Heart right ventricle (tissue), 16 donors: Measurements from ENCODE around the gene OVCH1. TPM values are rescaled to one million over a fixed set of nuclear protein-coding genes. Genes with fewer than 3 reads are reported as not detected.

Source experiments
- ATAC-seq, 8 donors: fragments of 200-7000 bp; cut with Tn5 transposase; one replicate each; pipeline ENCODE4 v1.9.1; 2020; ENCODE audit warnings: mild to moderate bottlenecking in 8 of 8, moderate library complexity in 8 of 8, moderate number of reproducible peaks in 1 of 8
- DNase-seq, 2 donors: peaks; one replicate each; pipeline ENCODE4 v3.0.0-alpha.2; 2020
- H3K27ac ChIP-seq, 10 donors: fragments of 200-600 bp; sonication (generic) in 2 of 10; one replicate each; pipeline versions ENCODE4 v1.5.0 to v1.8.0; 2020 to 2022; ENCODE audit warnings: mild to moderate bottlenecking in 3 of 10
- H3K27me3 ChIP-seq, 7 donors: fragments of 200-600 bp; one replicate each; pipeline ENCODE4 v1.8.0; 2021 to 2022; ENCODE audit warnings: mild to moderate bottlenecking in 2 of 7
- H3K36me3 ChIP-seq, 9 donors: fragments of 200-600 bp; sonication (generic) in 1 of 9; one replicate each; pipeline versions ENCODE4 v1.5.0 to v1.8.0; 2020 to 2022; ENCODE audit warnings: mild to moderate bottlenecking in 2 of 9
- H3K4me1 ChIP-seq, 9 donors: fragments of 200-600 bp; sonication (generic) in 1 of 9; one replicate each; pipeline versions ENCODE4 v1.5.0 to v1.8.0; 2020 to 2022; ENCODE audit warnings: mild to moderate bottlenecking in 4 of 9
- H3K4me3 ChIP-seq, 10 donors: fragments of 200-600 bp; sonication (generic) in 2 of 10; one replicate each; pipeline versions ENCODE4 v1.5.0 to v1.8.0; 2020 to 2022; ENCODE audit warnings: mild to moderate bottlenecking in 7 of 10, moderate library complexity in 2 of 10
- H3K9me3 ChIP-seq, 11 donors: fragments of 200-600 bp in 10 of 11; sonication (generic) in 2 of 11; one replicate each; pipeline versions ENCODE4 v1.5.0 to v1.8.0; 2013 to 2022; ENCODE audit warnings: mild to moderate bottlenecking in 2 of 11, control low read depth in 1 of 11, moderate library complexity in 1 of 11
- whole genome bisulfite sequencing, 2 donors: extraction: QIAGEN DNeasy Blood & Tissue Kit; methylation state at CpG; one replicate each; pipeline ENCODE4 v1.1.7; 2013; ENCODE audit warnings: inconsistent platforms in 1 of 2; 5-methylcytosine and 5-hydroxymethylcytosine counted together
- intact Hi-C, 10 donors: fragments of 100-400 bp; cut with DNase I; formaldehyde crosslinking; loops; one replicate each; pipeline versions ENCODE4 v1.11.1 to v1.14.2; 2022
- polyA plus RNA-seq, 2 donors: library from polyadenylated mRNA; stranded (reverse); fragments of 200-250 nt; gene quantifications; one replicate each; pipeline ENCODE4 v1.2.3, GENCODE V29; 2013
- total RNA-seq, 10 donors: library from RNA; stranded (reverse); fragmentation: NEBNext Ultra II Directional in 3 of 10; extraction: Animal tissue kit (Norgen Biotek cat#: 25700) in 3 of 10; gene quantifications; one replicate each; pipeline versions ENCODE4 v1.2.1 to v1.2.4, GENCODE V29; 2021 to 2023
- TF ChIP-seq, protein P1 (sequence below), 9 donors: fragments of 200-600 bp; sonication (generic) in 2 of 9; IDR thresholded peaks; one replicate each; pipeline versions ENCODE4 v1.5.0 to v1.8.0; 2021 to 2022; ENCODE audit warnings: antibody characterized with exemption in 9 of 9, mild to moderate bottlenecking in 5 of 9, moderate library complexity in 1 of 9
- donor health status: Arrhythmogenic right ventricular cardiomyopathy.
- donor health status: ischemic (EF 13 %, LVEDD 7.1; RV severe dilation, severe dysfunction).
- donor health status: healthy with polysubstance abuse.
- donor health status: DM: no; HTN: yes; CAD: no.
- donor health status: DM: no; HTN: no; CAD: no.
- donor health status: ischemic (EF 25% LVEDD 6.9; RV normal size, moderate dysfunction).
- donor health status: ischemic (EF 25% LVEDD 5.7; RV mildly dilated, moderate dysfunction).
- donor health status: healthy.
- donor health status: DM: yes; HTN: yes; CAD: no.
- donor health status: Ischemic cardiomyopathy.
- donor health status: ischemic (EF 35%, LVEDD 5.7; RV mildly dilated, moderate dysfunction).
- donor health status: nonischemic (EF 11% LVEDD 7.7; RV severe dilation, severe dysfunction).
- donor health status: DM: yes; HTN: yes; CAD: no.
- donor health status: PGD.
- donor health status: ischemic (EF 29% LVEDD 5.4; RV normal size, mild dysfunction).
- donor health status: nonischemic (EF 23%, LVEDD 6.1; RV moderate dilation, normal function).

OVCH1 gene
- total and polyA plus RNA-seq, 12 donors: 0.07 to 0.44 (median 0.21) TPM; not detected in 6

DNA sequence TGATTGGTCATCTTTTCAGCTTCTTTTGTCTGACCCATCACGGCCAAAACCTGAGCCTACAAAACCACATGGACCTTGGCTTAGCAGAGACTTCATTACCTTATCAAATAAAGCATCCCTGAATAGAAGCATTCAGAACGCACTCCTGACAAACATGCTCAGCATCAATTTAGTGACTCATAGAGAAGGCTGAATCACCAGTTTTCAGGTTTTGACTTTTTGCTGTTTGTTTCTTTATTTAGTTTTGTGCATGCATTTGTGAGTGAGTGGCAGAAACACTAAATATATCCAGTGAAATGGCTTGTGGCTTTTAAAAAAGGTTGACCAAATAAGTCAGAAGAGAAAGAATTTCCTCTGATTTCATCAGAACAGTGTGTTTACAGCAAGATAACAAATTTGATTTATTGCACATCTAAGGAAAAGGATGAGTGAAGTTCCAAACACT lies 19.0 kb upstream of the OVCH1 start:
- DNase-seq (no peak), ATAC-seq (no peak)
- Histone ChIP-seq H3K36me3 (peaks cover 0 to 88% (median 18%) of the 10 kb centered on the region in 9 donors), H3K4me1 (peaks cover 0 to 7% (median 0%) of the 10 kb centered on the region in 9 donors), H3K9me3 (no peaks in the 10 kb centered on the region), H3K27ac (no peak overlapping the region), H3K4me3 (no peak overlapping the region), H3K27me3 (no peaks in the 10 kb centered on the region)
- TF ChIP-seq, protein P1, sequence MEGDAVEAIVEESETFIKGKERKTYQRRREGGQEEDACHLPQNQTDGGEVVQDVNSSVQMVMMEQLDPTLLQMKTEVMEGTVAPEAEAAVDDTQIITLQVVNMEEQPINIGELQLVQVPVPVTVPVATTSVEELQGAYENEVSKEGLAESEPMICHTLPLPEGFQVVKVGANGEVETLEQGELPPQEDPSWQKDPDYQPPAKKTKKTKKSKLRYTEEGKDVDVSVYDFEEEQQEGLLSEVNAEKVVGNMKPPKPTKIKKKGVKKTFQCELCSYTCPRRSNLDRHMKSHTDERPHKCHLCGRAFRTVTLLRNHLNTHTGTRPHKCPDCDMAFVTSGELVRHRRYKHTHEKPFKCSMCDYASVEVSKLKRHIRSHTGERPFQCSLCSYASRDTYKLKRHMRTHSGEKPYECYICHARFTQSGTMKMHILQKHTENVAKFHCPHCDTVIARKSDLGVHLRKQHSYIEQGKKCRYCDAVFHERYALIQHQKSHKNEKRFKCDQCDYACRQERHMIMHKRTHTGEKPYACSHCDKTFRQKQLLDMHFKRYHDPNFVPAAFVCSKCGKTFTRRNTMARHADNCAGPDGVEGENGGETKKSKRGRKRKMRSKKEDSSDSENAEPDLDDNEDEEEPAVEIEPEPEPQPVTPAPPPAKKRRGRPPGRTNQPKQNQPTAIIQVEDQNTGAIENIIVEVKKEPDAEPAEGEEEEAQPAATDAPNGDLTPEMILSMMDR (IDR thresholded peaks at IDR 0.05): no peak
- intact Hi-C loops: loop anchor here in 5 of 10 donors (10.0 kb wide), 3 partner anchors 768 to 1288 kb away; no protein-coding TSS in a partner anchor
- 76 to 78% methylated on average over 2 of the region's 2 CpGs for WGBS, 2 donors

DNA sequence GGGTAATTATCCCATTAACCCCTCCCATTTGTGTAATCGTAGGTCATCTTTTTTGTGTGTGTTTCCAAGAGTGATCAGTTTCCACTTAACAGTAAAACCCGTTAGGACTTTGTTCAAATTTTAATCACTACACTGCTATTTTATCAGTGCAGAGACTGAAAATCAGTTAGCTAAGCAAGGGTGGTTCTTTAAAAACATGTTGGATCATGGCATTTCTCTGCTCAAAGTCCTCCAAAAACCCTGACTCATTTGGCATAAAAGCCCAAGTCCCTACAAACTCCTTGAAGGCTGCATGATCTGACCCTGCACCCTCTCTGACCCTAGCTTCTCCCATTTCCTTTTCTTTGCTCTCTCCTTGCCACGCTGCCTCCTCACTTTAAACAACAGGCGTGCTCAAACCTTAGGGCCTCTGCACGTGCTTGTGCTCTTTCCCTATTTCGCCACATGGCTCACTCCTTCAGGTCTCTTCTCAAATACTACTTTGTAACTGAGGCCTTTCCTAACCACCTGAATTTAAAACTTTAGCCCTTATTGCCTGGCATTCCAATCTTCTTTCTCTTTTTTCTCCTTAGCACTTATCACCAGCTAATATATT lies 13.2 kb upstream of the OVCH1 start:
- intact Hi-C loops: loop anchor here in 5 of 10 donors (10.0 kb wide), 3 partner anchors 774 to 1294 kb away; no protein-coding TSS in a partner anchor
- H3K27ac ChIP-seq: no peak overlapping the region
- H3K27me3 ChIP-seq: no peaks in the 10 kb centered on the region
- H3K36me3 ChIP-seq: peaks cover 0 to 86% (median 11%) of the 10 kb centered on the region in 9 donors
- H3K4me3 ChIP-seq: no peak overlapping the region
- no peak for DNase-seq
- ATAC-seq: no peak
- TF ChIP-seq, protein P1 (IDR thresholded peaks at IDR 0.05): no peak
- H3K9me3 ChIP-seq: no peaks in the 10 kb centered on the region
- 83 to 88% methylated on average over 6 of the region's 6 CpGs for WGBS, 2 donors
- H3K4me1 ChIP-seq: no peaks in the 10 kb centered on the region

DNA sequence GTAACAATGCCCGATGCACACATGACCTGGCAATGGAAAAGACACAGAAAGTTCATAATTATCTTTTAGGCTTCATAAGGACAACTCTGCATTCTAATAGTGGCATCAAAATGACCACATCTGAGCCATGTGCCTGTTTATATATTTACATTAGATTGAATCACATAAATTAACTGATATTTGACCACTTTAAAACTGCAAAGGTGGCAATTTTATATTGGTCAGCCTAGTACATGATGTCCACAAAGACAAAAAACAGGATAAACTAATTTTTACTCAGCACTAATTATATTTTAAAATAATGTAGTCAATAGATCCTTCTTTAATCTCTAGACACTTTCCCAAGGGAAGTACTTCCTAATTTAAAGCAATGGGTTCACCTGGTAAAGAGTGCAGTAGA lies 12.0 kb upstream of the OVCH1 start:
- Histone ChIP-seq H3K27ac (no peak overlapping the region), H3K36me3 (peaks cover 0 to 85% (median 11%) of the 10 kb centered on the region in 9 donors), H3K9me3 (no peaks in the 10 kb centered on the region), H3K4me1 (peaks cover 0 to 5% (median 0%) of the 10 kb centered on the region in 9 donors), H3K27me3 (no peaks in the 10 kb centered on the region), H3K4me3 (no peak overlapping the region)
- WGBS, 2 donors: 98 to 100% methylated on average over 1 of the region's 1 CpG
- TF ChIP-seq, protein P1 (IDR thresholded peaks at IDR 0.05): no peak
- DNase-seq (no peak), ATAC-seq (no peak)
- intact Hi-C loops: no loop called here

DNA sequence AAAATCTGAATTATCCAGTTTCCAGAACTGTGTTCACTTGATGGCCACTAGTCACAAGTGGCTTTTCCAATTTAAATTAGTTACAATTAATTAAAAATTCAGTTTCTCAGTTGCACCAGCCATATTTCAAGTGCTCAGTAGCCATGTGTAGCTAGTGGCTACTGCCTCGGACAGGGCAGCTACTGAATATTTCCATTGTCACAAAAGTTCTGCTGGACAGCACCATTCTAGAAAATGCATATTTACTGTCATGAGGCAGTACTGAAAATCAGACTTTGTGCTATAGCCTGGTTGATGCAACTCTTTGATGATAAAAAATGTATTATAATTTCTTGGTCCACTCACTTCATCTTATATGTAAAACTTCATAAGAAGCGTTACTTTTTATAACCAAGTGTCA lies 11.5 kb upstream of the OVCH1 start:
- WGBS, 2 donors: 93 to 96% methylated on average over 2 of the region's 2 CpGs
- no peak for DNase-seq
- no peaks in the 10 kb centered on the region for H3K27me3 ChIP-seq
- H3K4me1 ChIP-seq: peaks cover 0 to 5% (median 0%) of the 10 kb centered on the region in 9 donors
- intact Hi-C loops: no loop called here
- peaks cover 0 to 85% (median 11%) of the 10 kb centered on the region in 9 donors for H3K36me3 ChIP-seq
- TF ChIP-seq, protein P1 (IDR thresholded peaks at IDR 0.05): no peak
- no peaks in the 10 kb centered on the region for H3K9me3 ChIP-seq
- H3K27ac ChIP-seq: no peak overlapping the region
- no peak for ATAC-seq
- no peak overlapping the region for H3K4me3 ChIP-seq
